Epithelial cell of prostate (primary cell): Measurements from ENCODE around the gene VSIR.

Experiments
- DNase-seq: peaks from one replicate; pipeline ENCODE4 v3.0.0-alpha.2; 2011; ENCODE audit warnings: low read depth, low spot score
- H3K27ac ChIP-seq: fragments of 450-650 bp; 2 replicates; pipeline ENCODE4 v1.5.1; 2017; ENCODE audit warnings: mild to moderate bottlenecking

VSIR gene

GRCh38 chr10:71767420-71768035, 5.8 kb downstream of the VSIR start:
- no peak for DNase-seq
- peak overlapping the region; percentile 93 for H3K27ac ChIP-seq

DNA sequence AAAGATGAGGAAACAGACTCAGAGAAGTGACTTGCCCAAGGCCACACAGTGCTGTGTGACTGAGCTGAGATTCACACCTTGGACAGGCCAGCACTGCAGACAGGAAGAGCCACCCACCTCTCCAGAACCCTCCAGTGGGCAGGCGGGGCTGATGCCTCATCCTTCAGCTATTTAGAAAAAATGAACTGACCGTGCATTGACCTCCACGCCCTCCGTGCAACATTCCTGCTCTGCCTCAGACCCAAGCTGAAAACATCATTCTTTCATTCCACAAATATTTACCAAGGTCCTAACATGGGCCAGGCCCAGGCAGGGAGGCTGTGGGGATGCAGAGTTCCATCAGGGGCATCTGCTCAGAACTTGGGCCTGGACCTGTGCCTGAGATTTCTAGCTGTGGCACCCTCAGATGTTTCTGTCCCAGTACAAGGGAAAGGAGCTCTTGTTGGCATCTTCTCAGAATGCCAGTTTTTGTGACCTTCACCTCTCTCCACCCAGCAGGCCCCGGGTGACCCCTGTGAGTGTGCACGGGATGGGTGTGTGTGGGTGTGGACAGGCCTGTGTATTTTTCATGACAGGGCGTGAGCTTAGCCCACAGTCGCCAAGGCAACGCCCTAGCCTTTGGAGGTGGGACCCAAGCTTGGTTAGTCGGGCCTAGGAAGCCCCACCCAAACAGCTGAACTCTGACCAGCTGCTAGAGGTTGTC, 6.5 kb downstream of the VSIR start:
- peak overlapping the region; percentile 93 for H3K27ac ChIP-seq
- peak; percentile 57 for DNase-seq

DNA sequence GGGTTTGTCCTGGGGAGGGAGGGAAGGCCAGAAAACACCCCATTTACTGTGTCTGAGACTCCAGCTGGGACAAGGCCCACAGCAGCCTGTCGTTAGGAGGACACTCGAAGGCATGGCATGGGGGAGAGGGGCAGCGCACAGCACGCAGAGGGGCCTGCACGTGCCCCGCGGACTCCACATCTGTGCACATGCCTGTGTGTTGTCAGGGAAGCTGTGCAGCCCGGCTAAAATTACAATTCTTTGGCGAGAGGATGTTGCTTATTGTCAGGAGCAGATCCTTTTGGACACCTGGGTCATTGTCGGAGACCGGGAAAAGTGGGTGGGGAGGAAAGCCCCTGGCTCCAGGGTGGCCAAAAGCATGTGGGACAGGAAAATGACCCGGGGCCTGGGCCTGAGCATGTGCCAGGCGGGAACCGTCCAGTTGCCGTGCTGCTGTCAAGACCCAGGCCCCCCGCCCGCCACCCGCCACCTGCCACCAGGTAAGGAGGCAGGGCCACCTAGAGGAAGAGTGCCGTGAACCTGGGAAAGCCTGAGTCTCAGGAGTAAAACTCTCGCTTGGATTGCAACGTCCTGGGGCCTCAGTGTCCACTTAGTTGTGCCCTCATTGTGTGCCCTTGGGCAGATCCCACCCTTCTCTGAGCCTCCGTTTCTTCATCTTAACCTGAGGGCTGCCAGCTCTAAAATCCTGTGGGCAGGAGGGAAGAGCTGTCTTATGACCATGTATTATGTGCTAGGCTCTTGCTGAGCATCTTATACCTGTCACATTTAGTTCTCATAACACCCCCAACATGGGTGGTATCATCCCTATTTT, 7.2 kb downstream of the VSIR start:
- peak overlapping the region; percentile 93 for H3K27ac ChIP-seq

DNA sequence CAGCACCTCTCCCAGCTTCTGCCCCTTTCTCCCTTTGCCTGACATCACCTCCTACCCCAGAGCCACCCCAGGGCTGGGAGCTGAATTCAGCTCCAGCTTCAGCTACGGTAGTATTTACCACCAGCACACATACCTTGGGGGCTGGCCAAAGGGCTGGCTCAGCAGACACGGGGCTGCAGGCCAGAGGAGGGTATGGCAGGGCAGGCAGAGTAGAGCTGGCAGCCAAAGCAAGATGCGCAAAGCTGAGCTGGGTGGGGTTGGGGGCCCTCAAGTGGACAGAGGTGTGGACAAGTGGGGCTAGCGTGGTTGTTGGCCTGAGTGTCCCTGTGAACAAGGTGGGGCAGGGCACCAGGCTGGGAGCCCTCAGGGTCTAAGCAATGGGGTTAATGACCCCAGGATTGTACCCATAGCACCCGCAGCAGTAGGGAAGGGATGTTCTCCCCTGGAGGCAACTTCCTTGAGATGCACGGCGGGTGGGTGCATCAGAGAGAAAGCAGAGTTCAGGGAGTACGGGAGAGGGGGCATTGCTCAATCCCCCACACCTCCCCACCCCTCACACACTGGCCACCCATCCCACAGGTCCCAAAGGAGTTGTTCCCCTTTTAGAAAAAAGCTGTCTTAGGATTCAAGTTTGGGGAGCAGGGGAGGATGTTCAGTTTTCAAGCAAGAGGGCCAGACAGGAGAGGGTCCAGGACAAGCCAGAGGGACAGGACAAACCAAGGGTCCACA, 8.0 kb downstream of the VSIR start:
- DNase-seq, result no peak
- H3K27ac ChIP-seq, result peak overlapping the region; percentile 93

More for the DNA sequence above, 7.2 kb downstream of the VSIR start:
- DNase-seq, result no peak

- no peak for DNase-seq
- H3K27ac ChIP-seq, result no peak overlapping the region
Observed at GRCh38 chr10:71763352-71764127, 9.8 kb downstream of the VSIR start.

DNA sequence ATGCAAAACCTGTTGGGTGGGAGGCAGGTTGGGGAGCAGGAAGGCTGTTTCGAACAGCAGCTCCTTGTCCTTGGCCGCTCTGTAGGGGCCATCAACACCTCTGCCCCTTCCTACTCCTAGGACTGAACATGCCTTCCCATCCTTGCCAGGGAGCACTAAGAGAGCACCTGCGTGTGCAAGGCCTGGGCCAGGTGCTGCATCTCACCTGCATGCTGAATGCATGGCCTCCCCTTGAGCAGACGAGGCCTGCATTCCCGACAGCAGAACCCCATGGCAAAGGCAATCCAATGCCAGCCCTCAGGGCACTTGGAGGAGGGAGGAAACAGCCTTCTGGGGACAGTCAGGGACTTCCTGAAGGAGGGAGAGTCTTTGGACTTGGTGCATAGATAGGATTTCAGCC, 11.0 kb downstream of the VSIR start:
- no peak overlapping the region for H3K27ac ChIP-seq
- DNase-seq, result no peak

DNA sequence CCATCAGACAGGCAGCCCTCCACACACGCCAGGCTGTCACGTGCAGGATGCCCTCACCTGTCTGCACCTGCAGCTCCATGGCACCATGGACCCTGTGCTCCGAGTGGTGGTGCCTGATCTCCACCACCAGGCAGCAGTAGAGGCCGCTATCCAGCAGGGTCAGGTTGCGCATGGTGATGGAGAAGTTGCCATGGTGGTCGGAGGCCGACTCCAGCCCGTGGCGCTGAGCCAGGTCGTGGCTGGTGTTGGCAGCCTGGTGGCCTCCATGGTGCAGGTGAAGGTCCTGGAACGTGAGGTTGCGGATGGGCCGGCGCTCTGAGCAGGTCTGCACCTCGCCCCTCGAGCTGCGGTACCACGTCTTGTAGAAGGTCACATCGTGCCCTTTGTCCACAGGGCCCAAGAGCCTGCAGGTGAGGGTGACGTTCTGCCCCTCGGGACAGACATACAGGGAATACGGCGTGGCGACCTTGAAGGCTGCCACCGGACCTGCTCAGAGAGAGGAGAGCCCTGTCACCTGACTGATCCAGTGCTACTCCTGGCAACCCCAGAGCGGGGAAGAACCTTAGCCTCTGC, 11.7 kb downstream of the VSIR start:
- DNase-seq, result no peak
- peak overlapping the region; percentile 44 for H3K27ac ChIP-seq

- H3K27ac ChIP-seq, result peak overlapping the region; percentile 44
- peak; percentile 64 for DNase-seq
Observed at GRCh38 chr10:71761105-71761511, 12.2 kb downstream of the VSIR start.

DNA sequence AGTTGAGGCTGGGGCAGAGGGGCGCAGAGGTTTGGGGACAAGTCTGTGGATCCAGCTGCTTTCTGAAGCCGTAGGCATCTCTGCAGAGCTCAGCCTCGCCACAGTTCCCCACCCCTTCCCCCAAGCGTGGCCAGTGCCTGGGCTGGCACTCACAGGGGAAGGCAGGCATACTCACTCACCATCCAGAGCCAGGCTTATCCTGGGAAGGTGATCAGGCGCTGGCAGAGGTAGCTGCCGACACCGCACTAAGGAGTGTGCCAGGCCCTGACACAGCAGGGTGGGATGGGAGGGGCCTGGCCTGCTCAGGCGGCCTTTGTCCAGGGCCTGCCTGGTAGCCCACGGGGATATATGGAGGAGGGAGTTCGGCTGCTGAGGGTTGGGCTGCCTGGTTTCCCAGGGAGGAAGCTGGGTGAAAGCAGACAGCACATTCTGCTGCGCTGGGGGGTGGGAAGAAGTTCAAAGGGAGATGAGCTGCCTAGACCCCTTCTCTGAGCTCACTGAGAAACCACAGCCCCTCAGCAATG, 15.9 kb downstream of the VSIR start:
- no peak for DNase-seq
- H3K27ac ChIP-seq, result no peak overlapping the region

GRCh38 chr10:71756311-71757191, 16.8 kb downstream of the VSIR start:
- DNase-seq, result no peak
- H3K27ac ChIP-seq, result no peak overlapping the region

- no peak for DNase-seq
- no peak overlapping the region for H3K27ac ChIP-seq
Observed at GRCh38 chr10:71755179-71755879, 18.0 kb downstream of the VSIR start.

GRCh38 chr10:71754562-71754961, 18.8 kb downstream of the VSIR start:
- no peak overlapping the region for H3K27ac ChIP-seq
- no peak for DNase-seq

- H3K27ac ChIP-seq, result no peak overlapping the region
- DNase-seq, result no peak
Observed at GRCh38 chr10:71753960-71754505, 19.3 kb downstream of the VSIR start.

- no peak for DNase-seq
- no peak overlapping the region for H3K27ac ChIP-seq
Observed at GRCh38 chr10:71753091-71753959, 20.0 kb downstream of the VSIR start.

- H3K27ac ChIP-seq, result no peak overlapping the region
- no peak for DNase-seq
Observed at GRCh38 chr10:71752391-71753090, 20.8 kb downstream of the VSIR start.
